H9 (cell line): ENCODE results near the gene FBXL19. TPM values are rescaled to one million over a fixed set of nuclear protein-coding genes. Genes with fewer than 3 reads are reported as not detected.
A peak's percentile ranks its signal among the peaks of the same experiment; 100 is the strongest.

Experiments
- DNase-seq: peaks from one replicate; pipeline ENCODE4 v3.0.0-alpha.2; 2017
- H2AFZ ChIP-seq: one replicate; pipeline ENCODE4 v1.6.1; 2013; ENCODE audit warnings: mild to moderate bottlenecking, low read length, control low read depth, moderate library complexity
- H2AK5ac ChIP-seq: 2 replicates; pipeline ENCODE4 v1.6.1; 2013; ENCODE audit warnings: low read length, control low read depth, mixed read lengths; ENCODE audit not compliant: insufficient read length
- H2BK120ac ChIP-seq: one replicate; pipeline ENCODE4 v1.6.1; 2013; ENCODE audit warnings: low read depth, mild to moderate bottlenecking, low read length, control low read depth, inconsistent platforms; ENCODE audit not compliant: poor library complexity, severe bottlenecking
- H2BK12ac ChIP-seq: 2 replicates; pipeline ENCODE4 v1.6.1; 2013; ENCODE audit warnings: low read length, control low read depth, mixed read lengths, low read depth; ENCODE audit not compliant: insufficient read length
- H2BK15ac ChIP-seq: 2 replicates; pipeline ENCODE4 v1.6.1; 2013; ENCODE audit warnings: low read depth, low read length, control low read depth
- H2BK20ac ChIP-seq: one replicate; pipeline ENCODE4 v1.6.1; 2013; ENCODE audit warnings: low read depth, mild to moderate bottlenecking, low read length, control low read depth, inconsistent platforms; ENCODE audit not compliant: poor library complexity, severe bottlenecking
- H2BK5ac ChIP-seq: 2 replicates; pipeline ENCODE4 v1.6.1; 2013; ENCODE audit warnings: low read length, control low read depth, mixed read lengths; ENCODE audit not compliant: insufficient read length
- H3K14ac ChIP-seq: 2 replicates; pipeline ENCODE4 v1.6.1; 2013; ENCODE audit warnings: low read length, control low read depth; ENCODE audit not compliant: insufficient read depth
- H3K18ac ChIP-seq: 2 replicates; pipeline ENCODE4 v1.6.1; 2013; ENCODE audit warnings: low read depth, mild to moderate bottlenecking, mixed read lengths, low read length, control low read depth; ENCODE audit not compliant: insufficient read length
- H3K23ac ChIP-seq: 2 replicates; pipeline ENCODE4 v1.6.1; 2013; ENCODE audit warnings: low read length, control low read depth, mixed read lengths, low read depth; ENCODE audit not compliant: insufficient read length
- H3K23me2 ChIP-seq: 2 replicates; pipeline ENCODE4 v1.6.1; 2013; ENCODE audit warnings: low read depth, mild to moderate bottlenecking, mixed read lengths, low read length, control low read depth; ENCODE audit not compliant: insufficient read length, poor library complexity, severe bottlenecking
- H3K27ac ChIP-seq: 2 replicates; pipeline ENCODE4 v1.5.1; 2013; ENCODE audit warnings: low read length, control low read depth, mixed read lengths, low read depth; ENCODE audit not compliant: insufficient read length
- H3K27me3 ChIP-seq: 2 replicates; pipeline ENCODE4 v1.6.1; 2013; ENCODE audit warnings: low read length, control low read depth, inconsistent platforms; ENCODE audit not compliant: insufficient read depth
- H3K4ac ChIP-seq: 2 replicates; pipeline ENCODE4 v1.6.1; 2013; ENCODE audit warnings: low read depth, mild to moderate bottlenecking, control low read depth, inconsistent platforms, low read length, moderate library complexity
- H3K4me1 ChIP-seq: 2 replicates; pipeline ENCODE4 v1.6.1; 2013; ENCODE audit warnings: low read length, control low read depth, inconsistent platforms; ENCODE audit not compliant: insufficient read depth
- H3K4me2 ChIP-seq: 2 replicates; pipeline ENCODE4 v1.6.1; 2013; ENCODE audit warnings: low read length, control low read depth, mixed read lengths; ENCODE audit not compliant: insufficient read length, insufficient read depth
- H3K56ac ChIP-seq: 2 replicates; pipeline ENCODE4 v1.6.1; 2013; ENCODE audit warnings: low read depth, mild to moderate bottlenecking, mixed read lengths, low read length, control low read depth; ENCODE audit not compliant: insufficient read length
- H3K79me1 ChIP-seq: 2 replicates; pipeline ENCODE4 v1.6.1; 2013; ENCODE audit warnings: low read depth, mild to moderate bottlenecking, moderate library complexity, low read length, control low read depth, inconsistent platforms; ENCODE audit not compliant: insufficient read depth, poor library complexity, severe bottlenecking
- H3K79me2 ChIP-seq: 2 replicates; pipeline ENCODE4 v1.6.1; 2013; ENCODE audit warnings: low read length, control low read depth, inconsistent platforms; ENCODE audit not compliant: insufficient read depth
- H3K9ac ChIP-seq: 2 replicates; pipeline ENCODE4 v1.6.1; 2013; ENCODE audit warnings: low read length, control low read depth, mixed read lengths; ENCODE audit not compliant: insufficient read length; ENCODE audit errors: extremely low read depth
- H3K9me3 ChIP-seq: one replicate; pipeline ENCODE4 v1.6.1; 2013; ENCODE audit warnings: low read depth, low read length, inconsistent platforms; ENCODE audit not compliant: control insufficient read depth
- H3T11ph ChIP-seq: one replicate; pipeline ENCODE4 v1.6.1; 2013; ENCODE audit warnings: mild to moderate bottlenecking, low read length, control low read depth, inconsistent platforms
- H4K20me1 ChIP-seq: one replicate; pipeline ENCODE4 v1.6.1; 2013; ENCODE audit not compliant: control insufficient read depth, insufficient read length, insufficient read depth
- H4K5ac ChIP-seq: 2 replicates; pipeline ENCODE4 v1.6.1; 2013; ENCODE audit warnings: low read depth, mild to moderate bottlenecking, mixed read lengths, low read length, control low read depth; ENCODE audit not compliant: insufficient read length
- H4K8ac ChIP-seq: replicated peaks from 2 replicates; pipeline ENCODE4 v1.6.1; 2013; ENCODE audit warnings: low read length, control low read depth, mixed read lengths, low read depth; ENCODE audit not compliant: insufficient read length
- H4K91ac ChIP-seq: 2 replicates; pipeline ENCODE4 v1.6.1; 2013; ENCODE audit warnings: low read depth, mild to moderate bottlenecking, moderate library complexity, mixed read lengths, low read length, control low read depth; ENCODE audit not compliant: insufficient read length
- H3K27ac Mint-ChIP-seq, 3 experiments: 2 replicates in 2 of 3; 3 replicates in 1 of 3; pipeline ENCODE4 v1.8.0; 2020 to 2021; ENCODE audit warnings: mixed read lengths in 3 of 3, mild to moderate bottlenecking in 1 of 3, moderate library complexity in 1 of 3
- H3K27me3 Mint-ChIP-seq: 2 replicates; pipeline ENCODE4 v1.8.0; 2021; ENCODE audit warnings: low read depth, mild to moderate bottlenecking, moderate library complexity, mixed read lengths
- H3K36me3 Mint-ChIP-seq, 3 experiments: 2 replicates in 2 of 3; 3 replicates in 1 of 3; pipeline ENCODE4 v1.8.0; 2020 to 2021; ENCODE audit warnings: low read depth in 3 of 3, mixed read lengths in 3 of 3; ENCODE audit not compliant: insufficient read depth in 1 of 3
- H3K4me1 Mint-ChIP-seq, 2 experiments: 2 replicates each; pipeline ENCODE4 v1.8.0; 2020; ENCODE audit warnings: mixed read lengths in 2 of 2
- H3K4me3 Mint-ChIP-seq, 2 experiments: 2 replicates in 1 of 2; 3 replicates in 1 of 2; pipeline ENCODE4 v1.8.0; 2020 to 2021; ENCODE audit warnings: mild to moderate bottlenecking in 2 of 2, mixed read lengths in 2 of 2, moderate library complexity in 1 of 2
- H3K9me3 Mint-ChIP-seq, 2 experiments: 2 replicates in 1 of 2; 3 replicates in 1 of 2; pipeline ENCODE4 v1.8.0; 2020; ENCODE audit warnings: mild to moderate bottlenecking in 2 of 2, mixed read lengths in 2 of 2, moderate library complexity in 1 of 2
- WGBS: extraction: QIAGEN DNeasy Blood & Tissue Kit; methylation state at CpG from one replicate; pipeline ENCODE4 v1.1.7; 2013; ENCODE audit warnings: missing lambda C conversion rate, low lambda C conversion rate, mixed read lengths; ENCODE audit not compliant: insufficient read length; ENCODE audit errors: extremely low coverage; 5-methylcytosine and 5-hydroxymethylcytosine counted together
- total RNA-seq: library from RNA; stranded (reverse); gene quantifications from 2 replicates; pipeline ENCODE4 v1.2.1, GENCODE V29; 2021
- TF ChIP-seq, protein P1 (sequence below): fragments of 200-600 bp; sonication (generic); conservative IDR thresholded peaks from 3 replicates; pipeline ENCODE4 v1.8.0; 2021; ENCODE audit warnings: antibody characterized with exemption, mild to moderate bottlenecking

Gene FBXL19
- total RNA-seq, 1 experiment from 2014 or later = 66.8 TPM

DNA sequence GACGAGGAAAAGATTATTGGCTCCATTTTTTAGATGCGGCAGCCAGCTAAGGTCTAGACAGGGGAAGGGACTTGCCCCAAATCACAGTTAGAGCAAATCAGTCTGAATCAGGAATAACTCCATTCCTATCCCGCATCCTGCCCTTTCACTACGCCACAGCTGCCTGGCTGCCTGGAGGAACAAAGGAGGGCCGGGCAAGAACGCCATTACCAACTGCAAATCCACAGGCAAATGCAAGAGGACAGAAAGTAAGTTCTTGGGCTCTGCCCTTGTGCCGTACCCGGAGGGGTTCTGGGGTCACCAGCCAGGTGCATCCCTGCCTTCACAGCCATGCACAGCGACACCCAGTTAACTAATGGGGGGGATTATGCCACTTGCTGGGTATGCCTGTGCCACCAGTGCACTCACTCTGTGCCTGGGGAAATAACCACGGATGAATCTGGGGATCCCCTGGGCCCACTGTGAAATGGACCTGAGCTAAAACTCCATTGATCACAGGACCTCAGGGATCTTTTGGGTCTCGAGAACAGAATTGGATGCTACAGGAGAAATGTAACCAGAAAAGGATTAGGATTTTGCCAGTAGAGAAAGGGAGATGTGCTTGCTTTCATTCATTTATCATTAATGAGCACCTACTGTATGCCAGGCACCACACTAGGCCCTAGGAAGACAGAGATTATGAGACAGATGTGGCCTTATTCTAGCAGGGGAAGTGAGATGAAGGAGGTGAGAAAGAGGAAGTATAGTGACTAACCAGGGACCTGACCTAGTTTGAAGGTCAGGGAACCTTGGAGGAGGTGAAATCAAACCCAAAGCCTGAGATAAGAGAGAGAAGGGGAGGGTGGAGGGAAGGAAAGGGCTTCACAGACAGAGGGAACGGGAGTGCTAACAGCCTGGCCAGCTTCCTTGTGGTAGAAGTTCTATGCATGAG, 47.2 kb upstream of the FBXL19 start:
- no peaks in the 10 kb centered on the region for H3K9me3 ChIP-seq
- Mint-ChIP-seq H3K36me3 (peaks cover 2 to 17% (median 13%) of the 10 kb centered on the region in 3 experiments), H3K4me3 (peak overlapping the region; percentile 88 to 98), H3K4me1 (peaks cover 13 to 18% of the 10 kb centered on the region in 2 experiments), H3K27ac (peak overlapping the region; percentile 94 to 99 (median 98)), H3K9me3 (no peaks in the 10 kb centered on the region; a peak in 1 of 5 replicates), H3K27me3 (peaks cover 34% of the 10 kb centered on the region)
- H4K8ac ChIP-seq = no peak overlapping the region
- H4K20me1 ChIP-seq = no peaks in the 10 kb centered on the region
- no peak overlapping the region for H2BK15ac ChIP-seq
- H2BK12ac ChIP-seq = no peak overlapping the region
- H3K23me2 ChIP-seq = peaks cover 15% of the 10 kb centered on the region
- no peaks in the 10 kb centered on the region for H3K4me1 ChIP-seq
- peak overlapping the region; percentile 79 for H2BK120ac ChIP-seq
- peak overlapping the region; percentile 91 for H3K4me2 ChIP-seq
- no peak overlapping the region for H3K27ac ChIP-seq
- TF ChIP-seq, protein P1, sequence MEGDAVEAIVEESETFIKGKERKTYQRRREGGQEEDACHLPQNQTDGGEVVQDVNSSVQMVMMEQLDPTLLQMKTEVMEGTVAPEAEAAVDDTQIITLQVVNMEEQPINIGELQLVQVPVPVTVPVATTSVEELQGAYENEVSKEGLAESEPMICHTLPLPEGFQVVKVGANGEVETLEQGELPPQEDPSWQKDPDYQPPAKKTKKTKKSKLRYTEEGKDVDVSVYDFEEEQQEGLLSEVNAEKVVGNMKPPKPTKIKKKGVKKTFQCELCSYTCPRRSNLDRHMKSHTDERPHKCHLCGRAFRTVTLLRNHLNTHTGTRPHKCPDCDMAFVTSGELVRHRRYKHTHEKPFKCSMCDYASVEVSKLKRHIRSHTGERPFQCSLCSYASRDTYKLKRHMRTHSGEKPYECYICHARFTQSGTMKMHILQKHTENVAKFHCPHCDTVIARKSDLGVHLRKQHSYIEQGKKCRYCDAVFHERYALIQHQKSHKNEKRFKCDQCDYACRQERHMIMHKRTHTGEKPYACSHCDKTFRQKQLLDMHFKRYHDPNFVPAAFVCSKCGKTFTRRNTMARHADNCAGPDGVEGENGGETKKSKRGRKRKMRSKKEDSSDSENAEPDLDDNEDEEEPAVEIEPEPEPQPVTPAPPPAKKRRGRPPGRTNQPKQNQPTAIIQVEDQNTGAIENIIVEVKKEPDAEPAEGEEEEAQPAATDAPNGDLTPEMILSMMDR = no peak
- peak overlapping the region; percentile 4; the same call in 1 of the 2 replicates for H3K4ac ChIP-seq
- no peaks in the 10 kb centered on the region for H3K79me2 ChIP-seq
- H4K5ac ChIP-seq = peak overlapping the region; percentile 91
- H3K18ac ChIP-seq = peak overlapping the region; percentile 91
- peaks cover 4% of the 10 kb centered on the region; the same call in 1 of the 2 replicates for H3K27me3 ChIP-seq
- H2AFZ ChIP-seq = no peak overlapping the region
- H3K23ac ChIP-seq = no peak overlapping the region
- no peaks in the 10 kb centered on the region for H3K79me1 ChIP-seq
- H4K91ac ChIP-seq = peak overlapping the region; percentile 49
- H3K56ac ChIP-seq = no peak overlapping the region
- no CpG with 5 or more reads among the region's 12 CpGs for WGBS
- no peak overlapping the region for H3T11ph ChIP-seq
- H3K14ac ChIP-seq = peak overlapping the region; percentile 85
- no peak overlapping the region for H2BK20ac ChIP-seq
- H2AK5ac ChIP-seq = no peak overlapping the region
- H3K9ac ChIP-seq = peak overlapping the region; percentile 97
- DNase-seq = no peak
- H2BK5ac ChIP-seq = peak overlapping the region; percentile 5
